H9 (cell line): ENCODE measurements around the gene TCF4. TPM values are rescaled to one million over a fixed set of nuclear protein-coding genes. Genes with fewer than 3 reads are reported as not detected.

Experiments used
- DNase-seq: peaks from one replicate; pipeline ENCODE4 v3.0.0-alpha.2; 2017
- H2AFZ ChIP-seq: one replicate; pipeline ENCODE4 v1.6.1; 2013; ENCODE audit warnings: mild to moderate bottlenecking, low read length, control low read depth, moderate library complexity
- H2AK5ac ChIP-seq: 2 replicates; pipeline ENCODE4 v1.6.1; 2013; ENCODE audit warnings: low read length, control low read depth, mixed read lengths; ENCODE audit not compliant: insufficient read length
- H2BK120ac ChIP-seq: one replicate; pipeline ENCODE4 v1.6.1; 2013; ENCODE audit warnings: low read depth, mild to moderate bottlenecking, low read length, control low read depth, inconsistent platforms; ENCODE audit not compliant: poor library complexity, severe bottlenecking
- H2BK12ac ChIP-seq: 2 replicates; pipeline ENCODE4 v1.6.1; 2013; ENCODE audit warnings: low read length, control low read depth, mixed read lengths, low read depth; ENCODE audit not compliant: insufficient read length
- H2BK15ac ChIP-seq: 2 replicates; pipeline ENCODE4 v1.6.1; 2013; ENCODE audit warnings: low read depth, low read length, control low read depth
- H2BK20ac ChIP-seq: one replicate; pipeline ENCODE4 v1.6.1; 2013; ENCODE audit warnings: low read depth, mild to moderate bottlenecking, low read length, control low read depth, inconsistent platforms; ENCODE audit not compliant: poor library complexity, severe bottlenecking
- H2BK5ac ChIP-seq: 2 replicates; pipeline ENCODE4 v1.6.1; 2013; ENCODE audit warnings: low read length, control low read depth, mixed read lengths; ENCODE audit not compliant: insufficient read length
- H3K14ac ChIP-seq: 2 replicates; pipeline ENCODE4 v1.6.1; 2013; ENCODE audit warnings: low read length, control low read depth; ENCODE audit not compliant: insufficient read depth
- H3K18ac ChIP-seq: 2 replicates; pipeline ENCODE4 v1.6.1; 2013; ENCODE audit warnings: low read depth, mild to moderate bottlenecking, mixed read lengths, low read length, control low read depth; ENCODE audit not compliant: insufficient read length
- H3K23ac ChIP-seq: 2 replicates; pipeline ENCODE4 v1.6.1; 2013; ENCODE audit warnings: low read length, control low read depth, mixed read lengths, low read depth; ENCODE audit not compliant: insufficient read length
- H3K23me2 ChIP-seq: 2 replicates; pipeline ENCODE4 v1.6.1; 2013; ENCODE audit warnings: low read depth, mild to moderate bottlenecking, mixed read lengths, low read length, control low read depth; ENCODE audit not compliant: insufficient read length, poor library complexity, severe bottlenecking
- H3K27ac ChIP-seq: 2 replicates; pipeline ENCODE4 v1.5.1; 2013; ENCODE audit warnings: low read length, control low read depth, mixed read lengths, low read depth; ENCODE audit not compliant: insufficient read length
- H3K27me3 ChIP-seq: 2 replicates; pipeline ENCODE4 v1.6.1; 2013; ENCODE audit warnings: low read length, control low read depth, inconsistent platforms; ENCODE audit not compliant: insufficient read depth
- H3K4ac ChIP-seq: 2 replicates; pipeline ENCODE4 v1.6.1; 2013; ENCODE audit warnings: low read depth, mild to moderate bottlenecking, control low read depth, inconsistent platforms, low read length, moderate library complexity
- H3K4me1 ChIP-seq: 2 replicates; pipeline ENCODE4 v1.6.1; 2013; ENCODE audit warnings: low read length, control low read depth, inconsistent platforms; ENCODE audit not compliant: insufficient read depth
- H3K4me2 ChIP-seq: 2 replicates; pipeline ENCODE4 v1.6.1; 2013; ENCODE audit warnings: low read length, control low read depth, mixed read lengths; ENCODE audit not compliant: insufficient read length, insufficient read depth
- H3K56ac ChIP-seq: 2 replicates; pipeline ENCODE4 v1.6.1; 2013; ENCODE audit warnings: low read depth, mild to moderate bottlenecking, mixed read lengths, low read length, control low read depth; ENCODE audit not compliant: insufficient read length
- H3K79me1 ChIP-seq: 2 replicates; pipeline ENCODE4 v1.6.1; 2013; ENCODE audit warnings: low read depth, mild to moderate bottlenecking, moderate library complexity, low read length, control low read depth, inconsistent platforms; ENCODE audit not compliant: insufficient read depth, poor library complexity, severe bottlenecking
- H3K79me2 ChIP-seq: 2 replicates; pipeline ENCODE4 v1.6.1; 2013; ENCODE audit warnings: low read length, control low read depth, inconsistent platforms; ENCODE audit not compliant: insufficient read depth
- H3K9ac ChIP-seq: 2 replicates; pipeline ENCODE4 v1.6.1; 2013; ENCODE audit warnings: low read length, control low read depth, mixed read lengths; ENCODE audit not compliant: insufficient read length; ENCODE audit errors: extremely low read depth
- H3K9me3 ChIP-seq: one replicate; pipeline ENCODE4 v1.6.1; 2013; ENCODE audit warnings: low read depth, low read length, inconsistent platforms; ENCODE audit not compliant: control insufficient read depth
- H3T11ph ChIP-seq: one replicate; pipeline ENCODE4 v1.6.1; 2013; ENCODE audit warnings: mild to moderate bottlenecking, low read length, control low read depth, inconsistent platforms
- H4K20me1 ChIP-seq: one replicate; pipeline ENCODE4 v1.6.1; 2013; ENCODE audit not compliant: control insufficient read depth, insufficient read length, insufficient read depth
- H4K5ac ChIP-seq: 2 replicates; pipeline ENCODE4 v1.6.1; 2013; ENCODE audit warnings: low read depth, mild to moderate bottlenecking, mixed read lengths, low read length, control low read depth; ENCODE audit not compliant: insufficient read length
- H4K8ac ChIP-seq: replicated peaks from 2 replicates; pipeline ENCODE4 v1.6.1; 2013; ENCODE audit warnings: low read length, control low read depth, mixed read lengths, low read depth; ENCODE audit not compliant: insufficient read length
- H4K91ac ChIP-seq: 2 replicates; pipeline ENCODE4 v1.6.1; 2013; ENCODE audit warnings: low read depth, mild to moderate bottlenecking, moderate library complexity, mixed read lengths, low read length, control low read depth; ENCODE audit not compliant: insufficient read length
- H3K27ac Mint-ChIP-seq, 3 experiments: 2 replicates in 2 of 3; 3 replicates in 1 of 3; pipeline ENCODE4 v1.8.0; 2020 to 2021; ENCODE audit warnings: mixed read lengths in 3 of 3, mild to moderate bottlenecking in 1 of 3, moderate library complexity in 1 of 3
- H3K27me3 Mint-ChIP-seq: 2 replicates; pipeline ENCODE4 v1.8.0; 2021; ENCODE audit warnings: low read depth, mild to moderate bottlenecking, moderate library complexity, mixed read lengths
- H3K36me3 Mint-ChIP-seq, 3 experiments: 2 replicates in 2 of 3; 3 replicates in 1 of 3; pipeline ENCODE4 v1.8.0; 2020 to 2021; ENCODE audit warnings: low read depth in 3 of 3, mixed read lengths in 3 of 3; ENCODE audit not compliant: insufficient read depth in 1 of 3
- H3K4me1 Mint-ChIP-seq, 2 experiments: 2 replicates each; pipeline ENCODE4 v1.8.0; 2020; ENCODE audit warnings: mixed read lengths in 2 of 2
- H3K4me3 Mint-ChIP-seq, 2 experiments: 2 replicates in 1 of 2; 3 replicates in 1 of 2; pipeline ENCODE4 v1.8.0; 2020 to 2021; ENCODE audit warnings: mild to moderate bottlenecking in 2 of 2, mixed read lengths in 2 of 2, moderate library complexity in 1 of 2
- H3K9me3 Mint-ChIP-seq, 2 experiments: 2 replicates in 1 of 2; 3 replicates in 1 of 2; pipeline ENCODE4 v1.8.0; 2020; ENCODE audit warnings: mild to moderate bottlenecking in 2 of 2, mixed read lengths in 2 of 2, moderate library complexity in 1 of 2
- CTCF ChIP-seq: fragments of 200-600 bp; sonication (generic); conservative IDR thresholded peaks from 3 replicates; pipeline ENCODE4 v1.8.0; 2021; ENCODE audit warnings: antibody characterized with exemption, mild to moderate bottlenecking
- WGBS: extraction: QIAGEN DNeasy Blood & Tissue Kit; methylation state at CpG from one replicate; pipeline ENCODE4 v1.1.7; 2013; ENCODE audit warnings: missing lambda C conversion rate, low lambda C conversion rate, mixed read lengths; ENCODE audit not compliant: insufficient read length; ENCODE audit errors: extremely low coverage; 5-methylcytosine and 5-hydroxymethylcytosine counted together
- total RNA-seq: library from RNA; stranded (reverse); gene quantifications from 2 replicates; pipeline ENCODE4 v1.2.1, GENCODE V29; 2021

The TCF4 gene
- total RNA-seq, 1 experiment from 2014 or later: 99.4 TPM

GRCh38 chr18:55589625-55590291 is 1.8 kb upstream of the TCF4 start:
- Histone ChIP-seq H3K14ac (peak overlapping the region; percentile 97), H3K4me2 (peak overlapping the region; percentile 87), H3K18ac (peak overlapping the region; percentile 91), H3K27me3 (no peaks in the 10 kb centered on the region), H2AK5ac (no peak overlapping the region), H2BK12ac (peak overlapping the region; percentile 75), H3K9ac (peak overlapping the region; percentile 95), H3K79me1 (no peaks in the 10 kb centered on the region), H4K8ac (no peak overlapping the region), H3K56ac (no peak overlapping the region), H2BK15ac (no peak overlapping the region; the same call in 1 of the 2 replicates), H3K27ac (no peak overlapping the region), H2BK120ac (no peak overlapping the region), H3K4me1 (peaks cover 4% of the 10 kb centered on the region; the same call in 1 of the 2 replicates), H3K23ac (no peak overlapping the region), H3K4ac (no peak overlapping the region), H2AFZ (peak overlapping the region; percentile 40), H4K91ac (peak overlapping the region; percentile 46), H4K20me1 (no peaks in the 10 kb centered on the region), H2BK5ac (peak overlapping the region; percentile 73), H3K9me3 (no peaks in the 10 kb centered on the region), H3T11ph (no peak overlapping the region), H3K79me2 (peaks cover 3% of the 10 kb centered on the region; the same call in 1 of the 2 replicates), H4K5ac (peak overlapping the region; percentile 84), H2BK20ac (no peak overlapping the region), H3K23me2 (peaks cover 11% of the 10 kb centered on the region)
- H3K27me3 Mint-ChIP-seq: no peaks in the 10 kb centered on the region
- TF ChIP-seq CTCF: 0 out of 3 replicates have a peak, but pooled peaks have one; percentile 10
- H3K36me3 Mint-ChIP-seq: peaks cover 7 to 16% (median 12%) of the 10 kb centered on the region in 3 experiments; a peak in 6 of 7 replicates
- peak overlapping the region; percentile 96 to 97 (median 96) for H3K27ac Mint-ChIP-seq
- peaks cover 22 to 29% of the 10 kb centered on the region in 2 experiments for H3K4me1 Mint-ChIP-seq
- peak; percentile 93 for DNase-seq
- no CpG with 5 or more reads among the region's 37 CpGs for WGBS
- H3K4me3 Mint-ChIP-seq: peak overlapping the region; percentile 79 to 90
- no peaks in the 10 kb centered on the region for H3K9me3 Mint-ChIP-seq
